Heart right ventricle (tissue), 16 donors: Measurements from ENCODE around the gene MLLT11. TPM values are rescaled to one million over a fixed set of nuclear protein-coding genes. Genes with fewer than 3 reads are reported as not detected.

Experiments used
- ATAC-seq, 8 donors: fragments of 200-7000 bp; cut with Tn5 transposase; one replicate each; pipeline ENCODE4 v1.9.1; 2020; ENCODE audit warnings: mild to moderate bottlenecking in 8 of 8, moderate library complexity in 8 of 8, moderate number of reproducible peaks in 1 of 8
- DNase-seq, 2 donors: peaks; one replicate each; pipeline ENCODE4 v3.0.0-alpha.2; 2020
- H3K27ac ChIP-seq, 10 donors: fragments of 200-600 bp; sonication (generic) in 2 of 10; one replicate each; pipeline versions ENCODE4 v1.5.0 to v1.8.0; 2020 to 2022; ENCODE audit warnings: mild to moderate bottlenecking in 3 of 10
- H3K27me3 ChIP-seq, 7 donors: fragments of 200-600 bp; one replicate each; pipeline ENCODE4 v1.8.0; 2021 to 2022; ENCODE audit warnings: mild to moderate bottlenecking in 2 of 7
- H3K36me3 ChIP-seq, 9 donors: fragments of 200-600 bp; sonication (generic) in 1 of 9; one replicate each; pipeline versions ENCODE4 v1.5.0 to v1.8.0; 2020 to 2022; ENCODE audit warnings: mild to moderate bottlenecking in 2 of 9
- H3K4me1 ChIP-seq, 9 donors: fragments of 200-600 bp; sonication (generic) in 1 of 9; one replicate each; pipeline versions ENCODE4 v1.5.0 to v1.8.0; 2020 to 2022; ENCODE audit warnings: mild to moderate bottlenecking in 4 of 9
- H3K4me3 ChIP-seq, 10 donors: fragments of 200-600 bp; sonication (generic) in 2 of 10; one replicate each; pipeline versions ENCODE4 v1.5.0 to v1.8.0; 2020 to 2022; ENCODE audit warnings: mild to moderate bottlenecking in 7 of 10, moderate library complexity in 2 of 10
- H3K9me3 ChIP-seq, 11 donors: fragments of 200-600 bp in 10 of 11; sonication (generic) in 2 of 11; one replicate each; pipeline versions ENCODE4 v1.5.0 to v1.8.0; 2013 to 2022; ENCODE audit warnings: mild to moderate bottlenecking in 2 of 11, control low read depth in 1 of 11, moderate library complexity in 1 of 11
- WGBS, 2 donors: extraction: QIAGEN DNeasy Blood & Tissue Kit; methylation state at CpG; one replicate each; pipeline ENCODE4 v1.1.7; 2013; ENCODE audit warnings: inconsistent platforms in 1 of 2; 5-methylcytosine and 5-hydroxymethylcytosine counted together
- intact Hi-C, 10 donors: fragments of 100-400 bp; cut with DNase I; formaldehyde crosslinking; loops; one replicate each; pipeline versions ENCODE4 v1.11.1 to v1.14.2; 2022
- polyA plus RNA-seq, 2 donors: library from polyadenylated mRNA; stranded (reverse); fragments of 200-250 nt; gene quantifications; one replicate each; pipeline ENCODE4 v1.2.3, GENCODE V29; 2013
- total RNA-seq, 10 donors: library from RNA; stranded (reverse); fragmentation: NEBNext Ultra II Directional in 3 of 10; extraction: Animal tissue kit (Norgen Biotek cat#: 25700) in 3 of 10; gene quantifications; one replicate each; pipeline versions ENCODE4 v1.2.1 to v1.2.4, GENCODE V29; 2021 to 2023
- TF ChIP-seq, protein P1 (sequence below), 9 donors: fragments of 200-600 bp; sonication (generic) in 2 of 9; IDR thresholded peaks; one replicate each; pipeline versions ENCODE4 v1.5.0 to v1.8.0; 2021 to 2022; ENCODE audit warnings: antibody characterized with exemption in 9 of 9, mild to moderate bottlenecking in 5 of 9, moderate library complexity in 1 of 9
- donor health status: Arrhythmogenic right ventricular cardiomyopathy.
- donor health status: ischemic (EF 13 %, LVEDD 7.1; RV severe dilation, severe dysfunction).
- donor health status: healthy with polysubstance abuse.
- donor health status: DM: no; HTN: yes; CAD: no.
- donor health status: DM: no; HTN: no; CAD: no.
- donor health status: ischemic (EF 25% LVEDD 6.9; RV normal size, moderate dysfunction).
- donor health status: ischemic (EF 25% LVEDD 5.7; RV mildly dilated, moderate dysfunction).
- donor health status: healthy.
- donor health status: DM: yes; HTN: yes; CAD: no.
- donor health status: Ischemic cardiomyopathy.
- donor health status: ischemic (EF 35%, LVEDD 5.7; RV mildly dilated, moderate dysfunction).
- donor health status: nonischemic (EF 11% LVEDD 7.7; RV severe dilation, severe dysfunction).
- donor health status: DM: yes; HTN: yes; CAD: no.
- donor health status: PGD.
- donor health status: ischemic (EF 29% LVEDD 5.4; RV normal size, mild dysfunction).
- donor health status: nonischemic (EF 23%, LVEDD 6.1; RV moderate dilation, normal function).

MLLT11 gene
- total and polyA plus RNA-seq, 12 donors, result 1.4 to 57.8 (median 22.6) TPM

DNA sequence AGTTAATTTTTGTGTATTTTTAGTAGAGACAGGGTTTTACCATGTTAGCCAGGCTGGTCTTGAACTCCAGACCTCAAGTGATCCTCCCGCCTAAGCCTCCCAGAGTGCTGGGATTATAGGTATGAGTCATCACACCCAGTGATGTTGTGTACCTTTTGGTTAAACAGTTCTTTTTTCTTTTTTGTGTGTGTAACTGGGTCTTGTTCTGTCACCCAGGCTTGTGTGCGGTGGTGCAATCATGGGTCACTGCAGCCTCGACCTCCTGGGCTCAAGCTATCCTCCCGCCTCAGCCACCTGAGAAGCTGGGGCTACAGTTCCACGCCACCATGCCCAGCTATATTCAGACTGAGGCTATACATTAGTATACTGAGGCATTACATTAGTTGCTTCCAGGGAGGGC, 48.1 kb downstream of the MLLT11 start:
- peaks cover 0 to 89% (median 28%) of the 10 kb centered on the region in 9 donors for H3K36me3 ChIP-seq
- 96 to 97% methylated on average over 5 of the region's 5 CpGs for WGBS, 2 donors
- H3K4me1 ChIP-seq, result no peaks in the 10 kb centered on the region
- H3K27me3 ChIP-seq, result no peaks in the 10 kb centered on the region
- no peak for DNase-seq
- H3K27ac ChIP-seq, result no peak overlapping the region
- H3K9me3 ChIP-seq, result no peaks in the 10 kb centered on the region
- ATAC-seq, result no peak
- TF ChIP-seq, protein P1, sequence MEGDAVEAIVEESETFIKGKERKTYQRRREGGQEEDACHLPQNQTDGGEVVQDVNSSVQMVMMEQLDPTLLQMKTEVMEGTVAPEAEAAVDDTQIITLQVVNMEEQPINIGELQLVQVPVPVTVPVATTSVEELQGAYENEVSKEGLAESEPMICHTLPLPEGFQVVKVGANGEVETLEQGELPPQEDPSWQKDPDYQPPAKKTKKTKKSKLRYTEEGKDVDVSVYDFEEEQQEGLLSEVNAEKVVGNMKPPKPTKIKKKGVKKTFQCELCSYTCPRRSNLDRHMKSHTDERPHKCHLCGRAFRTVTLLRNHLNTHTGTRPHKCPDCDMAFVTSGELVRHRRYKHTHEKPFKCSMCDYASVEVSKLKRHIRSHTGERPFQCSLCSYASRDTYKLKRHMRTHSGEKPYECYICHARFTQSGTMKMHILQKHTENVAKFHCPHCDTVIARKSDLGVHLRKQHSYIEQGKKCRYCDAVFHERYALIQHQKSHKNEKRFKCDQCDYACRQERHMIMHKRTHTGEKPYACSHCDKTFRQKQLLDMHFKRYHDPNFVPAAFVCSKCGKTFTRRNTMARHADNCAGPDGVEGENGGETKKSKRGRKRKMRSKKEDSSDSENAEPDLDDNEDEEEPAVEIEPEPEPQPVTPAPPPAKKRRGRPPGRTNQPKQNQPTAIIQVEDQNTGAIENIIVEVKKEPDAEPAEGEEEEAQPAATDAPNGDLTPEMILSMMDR (IDR thresholded peaks at IDR 0.05), result no peak
- intact Hi-C loops, result no loop called here
- H3K4me3 ChIP-seq, result no peak overlapping the region

DNA sequence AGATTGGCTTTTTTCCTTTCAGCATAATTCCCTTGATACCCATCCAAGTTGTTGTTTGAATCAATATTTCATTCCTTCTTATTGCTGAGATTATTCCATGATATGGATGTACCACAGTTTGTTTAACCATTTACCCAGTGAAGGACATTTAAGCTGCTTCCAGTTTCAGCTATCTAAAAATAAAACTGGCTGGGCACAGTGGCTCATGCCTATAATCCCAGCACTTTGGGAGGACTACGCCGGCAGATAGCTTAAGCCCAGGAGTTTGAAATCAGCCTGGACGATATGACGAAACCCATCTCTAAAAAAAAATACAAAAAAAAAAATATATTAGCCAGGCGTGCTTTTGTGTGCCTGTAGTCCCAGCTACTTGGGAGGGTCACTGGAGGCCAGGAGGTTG, 53.7 kb downstream of the MLLT11 start:
- no peak for DNase-seq
- 82 to 83% methylated on average over 5 of the region's 5 CpGs for WGBS, 2 donors
- Histone ChIP-seq H3K27ac (no peak overlapping the region), H3K36me3 (peaks cover 0 to 76% (median 29%) of the 10 kb centered on the region in 9 donors), H3K4me3 (no peak overlapping the region), H3K9me3 (no peaks in the 10 kb centered on the region), H3K27me3 (no peaks in the 10 kb centered on the region), H3K4me1 (no peaks in the 10 kb centered on the region)
- no peak for ATAC-seq
- intact Hi-C loops, result no loop called here
- TF ChIP-seq, protein P1 (IDR thresholded peaks at IDR 0.05), result no peak

Other genes starting within 250 kb of the MLLT11 start
- gene ARNT, start 183.8 kb upstream of the MLLT11 start, total RNA-seq, result 10 to 100 TPM; 30.4 to 38.3 (median 33.3) TPM
- gene ARNT, start 183.8 kb upstream of the MLLT11 start, polyA plus RNA-seq, result 10 to 100 TPM; 10.4 to 16.3 TPM
- not detected for gene CTXND2, start 173.3 kb upstream of the MLLT11 start, total RNA-seq
- not detected for gene CTXND2, start 173.3 kb upstream of the MLLT11 start, polyA plus RNA-seq
- 10 to 100 TPM; 14.5 to 23.8 (median 17.6) TPM for gene SETDB1, start 134.0 kb upstream of the MLLT11 start, total RNA-seq
- gene SETDB1, start 134.0 kb upstream of the MLLT11 start, polyA plus RNA-seq, result 10 to 100 TPM in 1 of 2 donors, 1 to 10 TPM in 1; 9.1 to 20.9 TPM
- gene CERS2, start 85.6 kb upstream of the MLLT11 start, total RNA-seq, result 10 to 100 TPM; 56.5 to 99.4 (median 73.5) TPM
- gene CERS2, start 85.6 kb upstream of the MLLT11 start, polyA plus RNA-seq, result 100 to 1,000 TPM in 1 of 2 donors, 10 to 100 TPM in 1; 79.2 to 104 TPM
- gene ANXA9, start 78.1 kb upstream of the MLLT11 start, total RNA-seq, result under 1 TPM in 4 of 10 donors, not detected in 6; 0.15 to 0.36 (median 0.20) TPM
- gene ANXA9, start 78.1 kb upstream of the MLLT11 start, polyA plus RNA-seq, result under 1 TPM; 0.06 to 0.15 TPM
- 10 to 100 TPM; 40.7 to 70.6 (median 55.7) TPM for gene MINDY1, start 53.5 kb upstream of the MLLT11 start, total RNA-seq
- gene MINDY1, start 53.5 kb upstream of the MLLT11 start, polyA plus RNA-seq, result 10 to 100 TPM in 1 of 2 donors, 1 to 10 TPM in 1; 9.8 to 18.7 TPM
- 10 to 100 TPM; 37.5 to 50.1 (median 46.0) TPM for gene PRUNE1, start 51.9 kb upstream of the MLLT11 start, total RNA-seq
- gene PRUNE1, start 51.9 kb upstream of the MLLT11 start, polyA plus RNA-seq, result 10 to 100 TPM; 11.5 to 24.4 TPM
- under 1 TPM; 0.21 to 0.78 (median 0.32) TPM for gene BNIPL, start 23.8 kb upstream of the MLLT11 start, total RNA-seq
- 1 to 10 TPM in 1 of 2 donors, under 1 TPM in 1; 0.06 to 1.8 TPM for gene BNIPL, start 23.8 kb upstream of the MLLT11 start, polyA plus RNA-seq
- gene C1orf56, start 12.6 kb upstream of the MLLT11 start, total RNA-seq, result 10 to 100 TPM in 3 of 10 donors, 1 to 10 TPM in 7; 5.4 to 12.6 (median 8.0) TPM
- 1 to 10 TPM; 5.2 to 5.8 TPM for gene C1orf56, start 12.6 kb upstream of the MLLT11 start, polyA plus RNA-seq
- gene CDC42SE1, start 775 bp upstream of the MLLT11 start, total RNA-seq, result 10 to 100 TPM; 26.1 to 45.6 (median 30.5) TPM
- gene CDC42SE1, start 775 bp upstream of the MLLT11 start, polyA plus RNA-seq, result 10 to 100 TPM; 28.6 to 34.1 TPM
- gene GABPB2, start 10.4 kb downstream of the MLLT11 start, total RNA-seq, result 10 to 100 TPM in 9 of 10 donors, 1 to 10 TPM in 1; 9.1 to 14.4 (median 10.6) TPM
- 10 to 100 TPM in 1 of 2 donors, 1 to 10 TPM in 1; 3.4 to 11.4 TPM for gene GABPB2, start 10.4 kb downstream of the MLLT11 start, polyA plus RNA-seq
- 10 to 100 TPM; 23.2 to 68.1 (median 54.9) TPM for gene SEMA6C, start 86.2 kb downstream of the MLLT11 start, total RNA-seq
- 100 to 1,000 TPM in 1 of 2 donors, 10 to 100 TPM in 1; 15.7 to 141 TPM for gene SEMA6C, start 86.2 kb downstream of the MLLT11 start, polyA plus RNA-seq
- gene TNFAIP8L2, start 96.3 kb downstream of the MLLT11 start, total RNA-seq, result 1 to 10 TPM in 4 of 10 donors, under 1 TPM in 5, not detected in 1; 0.35 to 5.8 (median 0.71) TPM
- gene TNFAIP8L2, start 96.3 kb downstream of the MLLT11 start, polyA plus RNA-seq, result 1 to 10 TPM; 2.4 to 4.0 TPM
- gene LYSMD1, start 105.5 kb downstream of the MLLT11 start, total RNA-seq, result 10 to 100 TPM; 11.4 to 16.5 (median 13.3) TPM
- gene LYSMD1, start 105.5 kb downstream of the MLLT11 start, polyA plus RNA-seq, result 1 to 10 TPM; 5.7 to 8.5 TPM
- gene SCNM1, start 105.7 kb downstream of the MLLT11 start, total RNA-seq, result 10 to 100 TPM; 12.9 to 26.6 (median 18.3) TPM
- 10 to 100 TPM; 52.3 to 57.6 TPM for gene SCNM1, start 105.7 kb downstream of the MLLT11 start, polyA plus RNA-seq
- gene TMOD4, start 115.6 kb downstream of the MLLT11 start, total RNA-seq, result under 1 TPM in 2 of 10 donors, not detected in 8; 0.46 to 0.74 TPM
- under 1 TPM; 0.06 to 0.88 TPM for gene TMOD4, start 115.6 kb downstream of the MLLT11 start, polyA plus RNA-seq
- gene VPS72, start 129.8 kb downstream of the MLLT11 start, total RNA-seq, result 10 to 100 TPM; 29.6 to 47.2 (median 39.6) TPM
- 10 to 100 TPM; 24.8 to 33.4 TPM for gene VPS72, start 129.8 kb downstream of the MLLT11 start, polyA plus RNA-seq
- 10 to 100 TPM; 32.4 to 48.0 (median 39.2) TPM for gene PIP5K1A, start 138.2 kb downstream of the MLLT11 start, total RNA-seq
- 10 to 100 TPM; 11.5 to 32.2 TPM for gene PIP5K1A, start 138.2 kb downstream of the MLLT11 start, polyA plus RNA-seq
- 100 to 1,000 TPM; 119 to 157 (median 147) TPM for gene PSMD4, start 194.3 kb downstream of the MLLT11 start, total RNA-seq
- gene PSMD4, start 194.3 kb downstream of the MLLT11 start, polyA plus RNA-seq, result 100 to 1,000 TPM; 222 to 300 TPM
- gene ZNF687, start 221.9 kb downstream of the MLLT11 start, total RNA-seq, result 10 to 100 TPM; 10.4 to 15.1 (median 13.1) TPM
- 1 to 10 TPM; 5.9 to 8.0 TPM for gene ZNF687, start 221.9 kb downstream of the MLLT11 start, polyA plus RNA-seq